IPS-18a (cell line): ENCODE data around the gene NCBP1.

Experiments used
- H3K27ac ChIP-seq: one replicate; pipeline ENCODE4 v1.5.1; 2013; ENCODE audit warnings: low read length
- H3K27me3 ChIP-seq: one replicate; pipeline ENCODE4 v1.6.1; 2013; ENCODE audit warnings: mild to moderate bottlenecking, low read length; ENCODE audit not compliant: control insufficient read depth, insufficient read depth
- H3K36me3 ChIP-seq: one replicate; pipeline ENCODE4 v1.6.1; 2013; ENCODE audit warnings: low read depth, low read length; ENCODE audit not compliant: control insufficient read depth
- H3K4me1 ChIP-seq: one replicate; pipeline ENCODE4 v1.6.1; 2013; ENCODE audit warnings: low read depth, low read length; ENCODE audit not compliant: control insufficient read depth
- H3K4me3 ChIP-seq: one replicate; pipeline ENCODE4 v1.5.1; 2013; ENCODE audit warnings: low read length
- H3K9ac ChIP-seq: one replicate; pipeline ENCODE4 v1.6.1; 2013; ENCODE audit warnings: mild to moderate bottlenecking, low read length, moderate library complexity
- H3K9me3 ChIP-seq: one replicate; pipeline ENCODE4 v1.6.1; 2013; ENCODE audit warnings: low read depth, low read length; ENCODE audit not compliant: control insufficient read depth

Gene NCBP1

DNA sequence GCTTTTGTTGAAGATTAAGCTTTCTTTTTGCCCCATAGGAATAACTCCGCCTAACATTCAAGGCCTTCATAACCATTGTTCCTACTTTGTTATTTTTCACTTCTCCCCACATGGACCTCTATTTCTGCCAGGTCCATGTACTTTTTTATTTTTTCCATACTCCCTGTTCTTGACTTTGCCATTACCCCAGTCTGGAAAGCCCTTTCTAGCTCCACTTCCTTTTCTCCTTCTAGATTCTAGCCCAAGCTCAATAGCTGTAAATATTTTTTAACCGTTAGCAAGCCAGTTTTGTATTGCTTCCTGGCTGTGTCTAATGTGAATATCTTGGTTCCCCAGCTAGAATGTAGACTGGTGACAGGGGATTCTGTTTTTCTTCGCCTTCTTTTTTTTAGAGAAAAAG is 26.1 kb downstream of the NCBP1 start:
- Histone ChIP-seq H3K27me3 (no peaks in the 10 kb centered on the region), H3K4me3 (no peak overlapping the region), H3K9me3 (no peaks in the 10 kb centered on the region), H3K9ac (no peak overlapping the region), H3K27ac (no peak overlapping the region), H3K36me3 (peaks cover 89% of the 10 kb centered on the region), H3K4me1 (no peaks in the 10 kb centered on the region)

DNA sequence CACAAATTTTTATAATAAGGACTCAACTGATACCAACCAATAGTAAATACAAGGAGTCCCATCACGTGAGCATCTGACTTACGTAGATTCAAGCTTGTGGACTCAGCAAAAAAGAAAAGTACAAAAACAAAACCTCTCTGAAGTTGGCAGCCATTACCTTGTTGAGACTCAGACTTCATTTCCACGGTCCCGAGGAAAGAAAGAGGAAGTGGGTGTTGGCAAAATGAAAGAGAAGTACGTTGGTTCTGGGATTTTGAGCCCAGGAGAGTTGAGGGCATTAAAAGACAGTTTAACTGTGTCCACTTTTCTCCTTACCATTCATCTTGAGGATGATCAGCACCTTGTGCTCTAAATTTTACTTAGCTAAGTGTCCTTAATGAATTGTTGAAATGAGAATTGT is 26.7 kb downstream of the NCBP1 start:
- H3K9me3 ChIP-seq = no peaks in the 10 kb centered on the region
- peaks cover 89% of the 10 kb centered on the region for H3K36me3 ChIP-seq
- no peaks in the 10 kb centered on the region for H3K27me3 ChIP-seq
- H3K4me1 ChIP-seq = no peaks in the 10 kb centered on the region
- H3K27ac ChIP-seq = no peak overlapping the region
- no peak overlapping the region for H3K4me3 ChIP-seq
- H3K9ac ChIP-seq = no peak overlapping the region

DNA sequence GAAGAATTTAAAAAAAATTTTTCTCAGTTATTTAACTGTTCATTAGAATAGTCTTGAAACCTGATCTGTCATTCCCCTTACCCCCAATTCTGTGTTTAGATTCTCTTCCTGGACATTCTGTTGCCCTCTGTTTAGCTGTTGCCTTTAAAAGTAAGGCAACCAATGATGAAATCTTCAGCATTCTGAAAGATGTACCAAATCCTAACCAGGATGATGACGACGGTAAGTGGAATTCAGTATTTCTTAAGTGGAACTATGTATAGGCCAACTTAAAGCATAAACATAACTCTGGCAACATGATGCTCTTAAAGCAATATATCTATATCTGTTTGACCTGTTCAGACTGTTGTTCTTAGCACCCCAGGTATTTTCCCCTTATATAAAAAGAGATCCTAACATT is 27.2 kb downstream of the NCBP1 start:
- peaks cover 87% of the 10 kb centered on the region for H3K36me3 ChIP-seq
- H3K9ac ChIP-seq = no peak overlapping the region
- no peaks in the 10 kb centered on the region for H3K27me3 ChIP-seq
- no peak overlapping the region for H3K4me3 ChIP-seq
- no peaks in the 10 kb centered on the region for H3K4me1 ChIP-seq
- H3K9me3 ChIP-seq = no peaks in the 10 kb centered on the region
- no peak overlapping the region for H3K27ac ChIP-seq

DNA sequence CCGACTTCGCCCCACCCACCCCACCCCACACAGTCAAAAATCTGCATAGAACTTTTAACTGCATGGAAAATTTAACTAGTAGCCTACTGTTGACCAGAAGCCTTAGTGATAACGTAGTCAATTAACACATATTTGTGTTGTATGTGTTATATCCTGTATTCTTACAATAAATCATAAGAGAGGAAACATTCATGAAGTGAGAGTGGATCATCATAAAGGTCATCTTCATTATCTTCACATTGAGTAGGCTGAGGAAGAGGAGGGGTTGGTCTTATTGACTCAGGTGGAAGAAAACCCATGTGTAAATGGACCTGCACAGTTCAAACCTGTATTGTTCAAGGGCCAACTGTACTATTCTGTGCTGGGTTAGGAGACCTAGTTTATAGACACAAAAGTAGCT is 32.1 kb downstream of the NCBP1 start:
- no peak overlapping the region for H3K4me3 ChIP-seq
- no peaks in the 10 kb centered on the region for H3K4me1 ChIP-seq
- H3K9me3 ChIP-seq = no peaks in the 10 kb centered on the region
- no peak overlapping the region for H3K27ac ChIP-seq
- no peak overlapping the region for H3K9ac ChIP-seq
- peaks cover 92% of the 10 kb centered on the region for H3K36me3 ChIP-seq
- H3K27me3 ChIP-seq = no peaks in the 10 kb centered on the region

DNA sequence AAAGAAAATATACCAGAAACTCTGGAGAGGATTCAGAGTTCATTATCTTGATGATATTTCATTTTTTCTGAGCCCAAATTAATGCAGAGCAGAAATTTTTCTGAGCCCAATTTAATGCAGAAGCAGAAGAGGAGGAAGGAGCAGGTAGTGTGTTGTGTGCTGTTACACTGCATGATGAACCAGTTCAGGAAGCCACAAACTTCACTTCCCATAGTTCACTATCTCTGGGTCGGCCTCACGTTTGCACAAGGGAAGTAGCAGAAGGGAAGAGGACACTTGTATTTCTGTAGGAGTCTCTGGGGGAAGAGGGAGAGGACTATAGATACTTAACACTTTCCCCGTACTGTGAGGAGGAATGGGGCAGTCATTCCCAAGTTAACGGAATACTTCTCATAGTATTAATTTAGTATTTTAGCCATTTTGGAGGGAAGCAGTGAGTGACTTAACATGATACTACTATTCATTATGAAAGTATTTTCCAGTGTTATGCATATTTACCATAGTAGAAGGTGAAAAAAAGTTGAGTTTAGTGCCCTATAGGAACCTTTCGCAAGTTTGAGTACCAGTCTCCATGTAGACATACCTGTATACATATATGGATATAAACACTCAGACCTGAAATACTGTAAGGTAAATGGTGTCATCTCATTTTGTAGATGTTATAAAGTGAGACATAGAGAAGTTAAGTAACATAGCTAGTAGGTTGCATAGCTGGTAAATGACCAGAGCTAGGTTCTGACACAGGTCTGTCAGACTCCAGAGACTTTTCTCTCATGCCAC is 33.5 kb downstream of the NCBP1 start:
- H3K36me3 ChIP-seq = peaks cover 94% of the 10 kb centered on the region

DNA sequence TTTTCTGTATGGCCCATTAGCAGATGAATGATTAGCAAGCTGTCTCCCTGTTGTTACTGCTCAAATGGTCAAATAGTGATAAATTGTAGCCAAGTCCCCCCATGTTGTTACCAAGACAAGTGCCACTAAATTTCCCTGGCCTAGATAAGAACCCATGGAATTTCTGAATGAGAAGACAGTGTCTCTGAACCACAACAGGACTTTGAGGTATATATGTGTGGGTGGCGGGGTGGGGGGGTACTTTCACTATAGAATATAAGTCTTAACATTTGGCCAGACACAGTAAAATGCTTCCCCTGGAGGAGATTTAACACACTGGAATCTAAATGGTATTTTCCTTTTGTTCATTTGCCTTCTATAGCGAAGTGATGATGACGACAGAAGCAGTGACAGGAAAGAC is 34.9 kb downstream of the NCBP1 start:
- H3K4me3 ChIP-seq = no peak overlapping the region
- H3K36me3 ChIP-seq = peaks cover 95% of the 10 kb centered on the region
- no peaks in the 10 kb centered on the region for H3K9me3 ChIP-seq
- H3K27me3 ChIP-seq = no peaks in the 10 kb centered on the region
- H3K4me1 ChIP-seq = no peaks in the 10 kb centered on the region
- no peak overlapping the region for H3K27ac ChIP-seq
- H3K9ac ChIP-seq = no peak overlapping the region

More for the DNA sequence above, 33.5 kb downstream of the NCBP1 start:
- Histone ChIP-seq H3K9me3 (no peaks in the 10 kb centered on the region), H3K27me3 (no peaks in the 10 kb centered on the region), H3K4me3 (no peak overlapping the region), H3K4me1 (no peaks in the 10 kb centered on the region), H3K9ac (no peak overlapping the region), H3K27ac (no peak overlapping the region)

DNA sequence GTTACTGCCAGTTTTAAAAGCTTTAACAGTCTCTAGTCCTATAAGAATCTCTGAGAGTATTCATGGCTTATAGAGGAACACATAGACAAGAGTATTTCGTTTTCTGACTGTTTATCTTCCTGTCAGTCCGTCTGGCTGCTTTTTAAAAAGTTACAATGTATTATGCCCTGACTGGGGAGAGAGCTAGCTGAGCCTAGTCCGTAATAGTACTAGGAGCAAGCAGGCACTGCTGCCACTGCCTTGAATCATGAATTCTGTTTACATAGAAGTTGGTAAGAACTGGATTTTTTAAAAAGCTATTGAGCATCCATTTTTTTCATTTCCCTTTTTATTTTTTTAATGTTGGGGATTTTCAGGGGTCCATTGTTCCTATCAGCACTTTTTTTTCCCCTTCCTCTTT is 37.0 kb downstream of the NCBP1 start:
- Histone ChIP-seq H3K36me3 (peaks cover 97% of the 10 kb centered on the region), H3K9me3 (no peaks in the 10 kb centered on the region), H3K4me1 (no peaks in the 10 kb centered on the region), H3K4me3 (no peak overlapping the region), H3K27ac (no peak overlapping the region), H3K27me3 (no peaks in the 10 kb centered on the region), H3K9ac (no peak overlapping the region)

DNA sequence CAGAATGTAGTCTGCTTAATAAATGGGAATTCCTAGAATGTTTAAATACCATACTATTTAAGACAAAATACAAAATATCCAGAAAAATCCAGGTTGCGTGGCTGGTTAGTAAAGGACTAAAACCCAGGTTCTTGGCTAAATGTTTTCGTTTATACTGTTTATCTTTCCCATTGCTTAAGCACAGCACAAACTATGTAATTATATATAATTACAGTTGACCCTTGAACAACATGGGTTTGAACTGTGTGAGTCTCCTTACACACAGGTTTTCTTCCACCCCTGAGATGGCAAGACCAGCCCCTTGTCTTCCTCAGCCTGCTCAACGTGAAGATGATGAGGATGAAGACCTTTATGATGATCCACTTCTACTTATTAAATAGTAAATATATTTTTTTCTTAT is 38.8 kb downstream of the NCBP1 start:
- peaks cover 88% of the 10 kb centered on the region for H3K36me3 ChIP-seq
- H3K9ac ChIP-seq = no peak overlapping the region
- no peak overlapping the region for H3K4me3 ChIP-seq
- no peaks in the 10 kb centered on the region for H3K4me1 ChIP-seq
- no peak overlapping the region for H3K27ac ChIP-seq
- no peaks in the 10 kb centered on the region for H3K9me3 ChIP-seq
- H3K27me3 ChIP-seq = no peaks in the 10 kb centered on the region

DNA sequence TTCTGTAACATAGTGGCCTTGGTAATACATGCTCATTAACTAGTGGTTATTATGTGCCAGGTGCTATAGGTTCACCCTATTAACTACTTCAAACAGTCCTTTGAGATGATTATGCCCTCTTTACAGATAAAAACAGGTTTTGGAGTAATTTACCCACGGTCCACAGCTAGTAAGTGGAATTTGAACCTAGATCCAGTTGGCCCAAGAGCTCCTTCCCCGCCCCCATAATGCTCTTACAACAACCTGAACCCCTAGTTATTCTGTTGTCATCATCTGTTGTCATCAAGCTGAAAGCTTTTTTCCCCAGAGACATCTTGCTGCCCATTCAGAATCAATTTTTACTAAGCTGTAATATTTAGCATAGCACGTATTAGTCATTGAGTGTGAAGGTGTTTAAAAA is 40.3 kb downstream of the NCBP1 start:
- Histone ChIP-seq H3K9ac (no peak overlapping the region), H3K4me1 (no peaks in the 10 kb centered on the region), H3K9me3 (no peaks in the 10 kb centered on the region), H3K4me3 (no peak overlapping the region), H3K36me3 (peaks cover 73% of the 10 kb centered on the region), H3K27ac (no peak overlapping the region), H3K27me3 (no peaks in the 10 kb centered on the region)

DNA sequence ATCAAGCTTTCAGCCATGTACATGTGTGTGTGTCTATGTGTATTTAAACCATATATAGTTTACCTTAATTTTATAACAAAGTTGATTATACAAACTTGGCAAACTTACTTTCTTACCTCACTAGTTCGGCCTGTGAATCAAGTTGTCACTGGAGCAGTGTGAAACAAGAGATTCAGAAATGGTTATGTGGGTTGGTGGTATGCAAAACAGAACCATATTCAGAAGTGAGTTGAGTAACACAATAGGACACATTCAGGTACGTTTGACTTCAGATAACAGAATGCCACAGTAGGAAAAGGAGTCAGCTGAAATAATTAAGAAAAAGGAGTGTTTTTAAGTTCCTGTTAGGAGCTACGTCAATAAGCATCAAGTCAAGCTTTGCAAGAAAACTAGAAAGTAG is 42.0 kb downstream of the NCBP1 start:
- no peaks in the 10 kb centered on the region for H3K9me3 ChIP-seq
- H3K27me3 ChIP-seq = no peaks in the 10 kb centered on the region
- no peaks in the 10 kb centered on the region for H3K4me1 ChIP-seq
- no peak overlapping the region for H3K9ac ChIP-seq
- no peak overlapping the region for H3K27ac ChIP-seq
- peaks cover 55% of the 10 kb centered on the region for H3K36me3 ChIP-seq
- no peak overlapping the region for H3K4me3 ChIP-seq

DNA sequence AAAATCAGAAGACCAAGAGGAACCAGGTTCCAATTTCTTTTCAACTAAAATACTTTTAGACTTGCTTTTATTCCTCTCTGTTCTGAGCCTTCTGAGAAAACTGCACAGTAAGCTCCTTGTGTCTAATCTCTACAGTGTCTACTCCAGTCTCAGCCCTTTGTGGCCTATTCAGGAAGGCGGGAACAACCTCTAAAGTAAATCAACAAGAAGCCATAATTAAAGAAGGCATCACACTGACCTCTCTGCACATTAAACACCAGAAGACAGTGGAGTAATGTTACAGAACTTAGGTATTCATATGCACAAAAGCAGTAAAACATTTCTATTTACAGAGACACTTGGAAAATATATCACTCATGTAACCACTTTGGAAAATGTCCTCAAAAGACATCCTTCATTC is 48.6 kb downstream of the NCBP1 start:
- H3K27ac ChIP-seq = no peak overlapping the region
- H3K9ac ChIP-seq = no peak overlapping the region
- no peaks in the 10 kb centered on the region for H3K9me3 ChIP-seq
- H3K4me1 ChIP-seq = no peaks in the 10 kb centered on the region
- no peak overlapping the region for H3K4me3 ChIP-seq
- H3K27me3 ChIP-seq = no peaks in the 10 kb centered on the region
- peaks cover 6% of the 10 kb centered on the region for H3K36me3 ChIP-seq

DNA sequence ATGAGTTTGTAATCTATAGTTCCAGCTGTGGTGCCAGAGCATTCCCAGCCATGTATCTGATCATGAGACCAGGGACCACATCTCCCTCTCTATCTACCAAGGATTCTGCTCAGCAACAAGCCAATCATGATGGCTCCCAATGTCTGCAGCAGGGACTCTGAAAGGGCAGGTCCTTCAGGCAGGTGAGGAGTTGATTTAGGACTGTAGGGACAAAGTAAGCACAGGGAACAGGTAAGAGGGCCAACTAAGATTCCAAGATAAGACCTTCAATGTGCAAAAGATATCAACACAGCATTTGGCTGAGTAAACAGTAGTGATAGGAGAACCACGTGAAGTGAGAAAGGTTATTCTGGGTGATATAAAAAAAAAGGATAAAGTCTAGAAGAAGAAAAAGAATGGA is 55.0 kb downstream of the NCBP1 start:
- Histone ChIP-seq H3K9me3 (no peaks in the 10 kb centered on the region), H3K27me3 (no peaks in the 10 kb centered on the region), H3K27ac (no peak overlapping the region), H3K36me3 (peaks cover 6% of the 10 kb centered on the region), H3K9ac (no peak overlapping the region), H3K4me3 (no peak overlapping the region), H3K4me1 (no peaks in the 10 kb centered on the region)
